Stimulated activated CD4-positive, alpha-beta T cell treated with anti-CD3 and anti-CD28 coated beads, Interleukin-2, amount 100 ng/mL, for 24 hours (primary cell): Measurements from ENCODE around the gene SDHB.

Experiments
- DNase-seq, 2 donors: peaks; one replicate each; pipeline ENCODE4 v3.0.0-alpha.2; 2020

SDHB gene

GRCh38 chr1:17043676-17044075, 10.2 kb downstream of the SDHB start:
- no peak for DNase-seq

- DNase-seq = no peak
Measured at GRCh38 chr1:17040135-17040534, 13.7 kb downstream of the SDHB start.

- DNase-seq = no peak
Measured at GRCh38 chr1:17039522-17039921, 14.3 kb downstream of the SDHB start.

GRCh38 chr1:17033481-17033880, 20.4 kb downstream of the SDHB start:
- no peak for DNase-seq

- no peak for DNase-seq
Measured at GRCh38 chr1:17032741-17033140, 21.1 kb downstream of the SDHB start.

GRCh38 chr1:17031436-17031835, 22.4 kb downstream of the SDHB start:
- DNase-seq = no peak

GRCh38 chr1:17030206-17030605, 23.6 kb downstream of the SDHB start:
- no peak for DNase-seq

- DNase-seq = no peak
Measured at GRCh38 chr1:17028662-17029188, 25.1 kb downstream of the SDHB start.

GRCh38 chr1:17027900-17028299, 25.9 kb downstream of the SDHB start:
- no peak for DNase-seq

GRCh38 chr1:17027403-17027802, 26.4 kb downstream of the SDHB start:
- DNase-seq = no peak

- no peak for DNase-seq
Measured at GRCh38 chr1:17024721-17025120, 29.1 kb downstream of the SDHB start.

GRCh38 chr1:17023573-17023972, 30.3 kb downstream of the SDHB start:
- DNase-seq = no peak

GRCh38 chr1:17023102-17023501, 30.7 kb downstream of the SDHB start:
- no peak for DNase-seq

- DNase-seq = no peak
Measured at GRCh38 chr1:17021896-17022295, 31.9 kb downstream of the SDHB start.

- no peak for DNase-seq
Measured at GRCh38 chr1:17020502-17020901, 33.3 kb downstream of the SDHB start.

- no peak for DNase-seq
Measured at GRCh38 chr1:17018849-17019248, 35.0 kb downstream of the SDHB start.

GRCh38 chr1:17017435-17017834, 36.4 kb downstream of the SDHB start:
- DNase-seq = no peak

GRCh38 chr1:17016317-17016661, 37.5 kb downstream of the SDHB start:
- DNase-seq = no peak

- DNase-seq = no peak
Measured at GRCh38 chr1:17014671-17015567, 38.9 kb downstream of the SDHB start.

- DNase-seq = no peak
Measured at GRCh38 chr1:17013491-17014320, 40.1 kb downstream of the SDHB start.

- no peak for DNase-seq
Measured at GRCh38 chr1:17012775-17013490, 40.9 kb downstream of the SDHB start.

- DNase-seq = peak; percentile 84 to 87
Measured at GRCh38 chr1:17011439-17012307, 42.2 kb downstream of the SDHB start, which contains the start of gene ATP13A2. Gene ATP13A2 (minus strand): TSS chr1:17011928. CDS start chr1:17011738, 190 bp downstream.
